Common myeloid progenitor, CD34-positive (primary cell): ENCODE results near the gene FAM149B1.

Experiments
- CTCF ChIA-PET: fragments of 350-600 bp; sonication (Branson Sonifier 250); formaldehyde crosslinking; loops from one replicate; lab custom pipeline; 2021; ENCODE audit warnings: antibody characterized with exemption; lab: Charles Lee
- POLR2A ChIA-PET: fragments of 350-600 bp; sonication (Branson Sonifier 250); formaldehyde crosslinking; loops from one replicate; lab custom pipeline; 2021; ENCODE audit warnings: antibody characterized with exemption; lab: Charles Lee
- DNase-seq, 3 donors: peaks; one replicate each; pipeline versions ENCODE4 v3.0.0 to v3.0.0-alpha.2; 2013
- H3K27ac ChIP-seq, 2 experiments: 1 replicate in 1 of 2; 2 replicates in 1 of 2; pipeline ENCODE4 v1.7.0; 2013; ENCODE audit warnings: inconsistent platforms in 2 of 2, low read length in 2 of 2, mild to moderate bottlenecking in 2 of 2, low read depth in 1 of 2, moderate library complexity in 1 of 2; ENCODE audit not compliant: severe bottlenecking in 2 of 2, insufficient read depth in 1 of 2, poor library complexity in 1 of 2
- H3K27me3 ChIP-seq, 5 experiments: replicated peaks in 2 of 5; 1 replicate in 3 of 5; 2 replicates in 2 of 5; pipeline versions ENCODE4 v1.6.1 to v1.7.0; 2013; ENCODE audit warnings: low read length in 4 of 5, mild to moderate bottlenecking in 2 of 5, moderate library complexity in 2 of 5, inconsistent platforms in 1 of 5; ENCODE audit not compliant: insufficient read depth in 5 of 5, control insufficient read depth in 4 of 5
- H3K36me3 ChIP-seq, 4 experiments: 1 replicate in 2 of 4; 2 replicates in 2 of 4; pipeline versions ENCODE4 v1.6.1 to v1.7.0; 2013; ENCODE audit warnings: low read length in 3 of 4, control low read depth in 1 of 4, mild to moderate bottlenecking in 1 of 4; ENCODE audit not compliant: control insufficient read depth in 4 of 4, insufficient read depth in 4 of 4
- H3K4me1 ChIP-seq, 4 experiments: 1 replicate in 3 of 4; 2 replicates in 1 of 4; pipeline versions ENCODE4 v1.6.1 to v1.7.1; 2013; ENCODE audit warnings: low read length in 3 of 4, mild to moderate bottlenecking in 3 of 4, control low read depth in 1 of 4, inconsistent platforms in 1 of 4, moderate library complexity in 1 of 4; ENCODE audit not compliant: control insufficient read depth in 4 of 4, insufficient read depth in 4 of 4; ENCODE audit errors: control extremely low read depth in 1 of 4
- H3K4me3 ChIP-seq, 7 experiments: 1 replicate in 4 of 7; 2 replicates in 3 of 7; pipeline versions ENCODE4 v1.5.1 to v1.7.0; 2013; ENCODE audit warnings: mild to moderate bottlenecking in 7 of 7, low read length in 6 of 7, moderate library complexity in 6 of 7, inconsistent platforms in 2 of 7, low read depth in 2 of 7, control low read depth in 1 of 7; ENCODE audit not compliant: insufficient read depth in 4 of 7, control insufficient read depth in 1 of 7; ENCODE audit errors: extremely low read depth in 1 of 7
- H3K9me3 ChIP-seq, 5 experiments: 1 replicate in 4 of 5; 2 replicates in 1 of 5; pipeline versions ENCODE4 v1.6.1 to v1.7.1; 2013; ENCODE audit warnings: low read length in 4 of 5, mild to moderate bottlenecking in 2 of 5, inconsistent platforms in 1 of 5, low read depth in 1 of 5, moderate library complexity in 1 of 5; ENCODE audit not compliant: control insufficient read depth in 4 of 5, insufficient read depth in 2 of 5; ENCODE audit errors: control extremely low read depth in 1 of 5
- WGBS: methylation state at CpG from one replicate; pipeline ENCODE4 v1.1.5; 2013; ENCODE audit not compliant: insufficient coverage; 5-methylcytosine and 5-hydroxymethylcytosine counted together

FAM149B1 gene

DNA sequence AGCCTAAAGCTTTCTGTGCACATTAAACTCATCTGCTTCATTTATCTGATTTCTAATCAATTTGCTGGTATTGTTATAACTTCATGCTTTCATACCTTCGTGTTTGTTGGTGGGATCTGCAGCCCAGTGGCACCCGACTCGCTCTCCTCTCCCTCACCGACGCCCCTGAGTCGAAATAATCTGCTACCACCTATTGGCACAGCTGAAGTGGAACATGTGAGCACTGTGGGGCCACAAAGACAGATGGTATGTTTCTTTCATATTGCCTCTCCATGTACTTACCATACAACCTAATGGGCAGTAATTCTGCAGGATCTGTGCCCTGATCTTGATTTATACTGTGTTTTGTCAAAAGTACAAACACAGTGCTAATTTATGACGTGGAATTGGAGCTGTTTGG, 66.8 kb downstream of the FAM149B1 start:
- Histone ChIP-seq H3K27me3 (no peaks in the 10 kb centered on the region), H3K4me1 (peaks cover 0 to 10% (median 5%) of the 10 kb centered on the region in 4 experiments), H3K27ac (no peak overlapping the region), H3K36me3 (peaks cover 15 to 73% (median 40%) of the 10 kb centered on the region in 4 experiments), H3K4me3 (no peak overlapping the region), H3K9me3 (no peaks in the 10 kb centered on the region)
- CTCF ChIA-PET = interaction anchor here (1.1 kb wide), 1 partner anchor 12 kb away, joined by 3 read pairs; the partner anchor contains the start of gene DNAJC9
- 100% methylated on average over 1 of the region's 7 CpGs for WGBS
- POLR2A ChIA-PET = no interaction called here
- DNase-seq = no peak

DNA sequence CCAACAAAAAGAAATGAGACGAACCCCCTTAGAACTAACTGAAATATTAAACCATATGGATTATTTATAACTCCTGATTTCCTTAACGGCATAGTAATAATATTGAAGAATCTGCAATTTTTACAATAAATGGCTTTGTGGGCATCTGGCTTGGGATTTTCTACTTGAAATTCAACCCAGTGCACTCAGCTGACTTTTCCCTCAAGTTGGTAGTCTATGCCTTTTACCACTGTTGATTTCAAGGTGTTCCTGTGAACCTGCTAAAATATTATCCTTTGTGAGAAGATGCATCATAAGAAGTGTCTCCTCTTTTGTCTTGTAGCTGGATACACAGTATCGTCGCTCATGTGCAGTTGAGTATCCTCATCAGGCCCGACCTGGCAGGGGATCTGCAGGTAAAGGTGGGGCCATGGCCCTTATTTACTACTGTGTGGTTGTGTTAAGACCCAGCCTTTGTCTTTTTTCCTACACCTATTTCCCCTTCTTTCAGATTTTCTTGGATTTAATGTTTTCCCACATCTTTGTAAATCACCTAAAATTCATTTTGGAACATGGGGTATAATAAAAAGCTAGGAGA, 71.2 kb downstream of the FAM149B1 start:
- 100% methylated on average over 2 of the region's 5 CpGs for WGBS
- ChIA-PET CTCF (interaction anchor here (1.0 kb wide), 1 partner anchor 25 kb away, joined by 3 read pairs; no protein-coding TSS in a partner anchor), POLR2A (interaction anchor here (0.6 kb wide), 1 partner anchor 13 kb away, joined by 4 read pairs; the partner anchor contains the start of gene MRPS16)
- Histone ChIP-seq H3K4me1 (peaks cover 6 to 11% (median 10%) of the 10 kb centered on the region in 4 experiments), H3K9me3 (no peaks in the 10 kb centered on the region), H3K4me3 (no peak overlapping the region), H3K27me3 (no peaks in the 10 kb centered on the region), H3K27ac (no peak overlapping the region), H3K36me3 (peaks cover 20 to 89% (median 42%) of the 10 kb centered on the region in 4 experiments)
- no peak for DNase-seq

GRCh38 chr10:73239908-73240307, 72.0 kb downstream of the FAM149B1 start:
- Histone ChIP-seq H3K4me1 (peaks cover 14 to 19% (median 16%) of the 10 kb centered on the region in 4 experiments), H3K9me3 (no peaks in the 10 kb centered on the region), H3K36me3 (peaks cover 17 to 90% (median 36%) of the 10 kb centered on the region in 4 experiments), H3K27ac (no peak overlapping the region), H3K27me3 (no peaks in the 10 kb centered on the region), H3K4me3 (no peak overlapping the region)
- DNase-seq = no peak
- 92% methylated on average over 2 of the region's 2 CpGs for WGBS
- ChIA-PET POLR2A (no interaction called here), CTCF (interaction anchor here (0.9 kb wide), 1 partner anchor 11 kb away, joined by 4 read pairs; no protein-coding TSS in a partner anchor)

GRCh38 chr10:73244866-73245477, 77.1 kb downstream of the FAM149B1 start:
- H3K27ac ChIP-seq = peak overlapping the region; percentile 37 to 88
- 16% methylated on average over 4 of the region's 8 CpGs for WGBS
- no peaks in the 10 kb centered on the region for H3K9me3 ChIP-seq
- peaks cover 6 to 65% (median 21%) of the 10 kb centered on the region in 4 experiments for H3K36me3 ChIP-seq
- ChIA-PET CTCF (interaction anchor here (1.5 kb wide), 1 partner anchor 9 kb away, joined by 5 read pairs; no protein-coding TSS in a partner anchor), POLR2A (interaction anchor here (0.6 to 0.7 kb wide), 3 partner anchors 54 to 188 kb away, joined by 3 to 4 read pairs (median 3); no protein-coding TSS in a partner anchor)
- DNase-seq = peak; percentile 65 to 91 (median 84)
- H3K4me1 ChIP-seq = peaks cover 28 to 46% (median 39%) of the 10 kb centered on the region in 4 experiments
- H3K4me3 ChIP-seq = peak overlapping the region in 5 of 7 experiments; percentile 39 to 97 (median 94)
- H3K27me3 ChIP-seq = no peaks in the 10 kb centered on the region

- POLR2A ChIA-PET = interaction anchor here (0.5 kb wide), 1 partner anchor 206 kb away, joined by 4 read pairs; no protein-coding TSS in a partner anchor
- no peaks in the 10 kb centered on the region for H3K9me3 ChIP-seq
- no peak for DNase-seq
These were observed 78.4 kb downstream of the FAM149B1 start for GRCh38 chr10:73246322-73246645.

DNA sequence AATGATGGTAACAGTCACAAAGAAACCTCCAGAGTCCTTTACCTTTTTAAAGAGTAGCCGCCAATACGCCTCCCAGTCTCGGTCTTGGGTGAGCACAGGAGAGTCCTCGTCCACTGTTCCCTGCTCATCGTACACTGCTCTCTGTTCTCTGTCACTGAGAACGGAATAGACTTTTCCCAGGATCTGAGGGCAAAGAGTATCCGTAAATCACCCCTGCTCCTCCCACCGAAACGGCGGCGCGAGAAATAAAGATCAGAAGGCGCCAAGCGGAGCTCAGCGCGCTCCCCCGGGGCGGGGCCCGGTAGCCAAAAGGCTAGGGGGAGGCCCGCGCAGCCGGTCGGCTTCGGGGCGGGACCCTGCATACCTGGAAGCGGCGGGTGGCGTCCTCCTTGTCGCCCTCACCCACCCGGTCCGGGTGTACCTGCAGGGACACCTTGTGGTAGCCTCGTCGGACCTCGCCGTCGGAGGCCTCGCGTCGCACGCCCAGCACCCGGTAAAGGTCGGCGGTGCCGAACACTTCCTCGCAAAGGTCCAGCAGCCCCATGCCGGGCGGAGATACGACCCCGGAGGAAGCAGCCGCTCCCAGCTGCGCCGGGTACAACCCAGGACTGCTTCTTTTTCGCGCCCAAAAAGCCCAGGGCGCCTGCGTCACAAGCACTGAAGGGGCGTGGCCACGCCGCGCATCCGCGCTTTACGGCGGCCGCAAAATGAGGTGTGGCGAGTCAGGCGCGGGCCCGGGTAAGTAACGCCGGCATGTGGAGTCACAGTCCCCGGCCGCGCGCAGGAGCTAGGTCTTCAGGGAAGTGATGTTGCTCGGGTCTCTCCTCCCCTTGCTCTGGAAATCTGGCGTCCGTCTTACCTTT, 79.0 kb downstream of the FAM149B1 start, which contains the start of gene DNAJC9:
Gene DNAJC9 (minus strand): TSS at position 610 of the 863 bp plus-strand sequence. CDS start 66 bp downstream, at position 544.
- CTCF ChIA-PET = interaction anchor here (1.2 to 2.2 kb wide), 2 partner anchors 12 to 14 kb away, joined by 3 to 7 read pairs; no protein-coding TSS in a partner anchor
- POLR2A ChIA-PET = interaction anchor here (0.5 to 0.6 kb wide), 2 partner anchors 207 to 559 kb away, joined by 3 to 4 read pairs; no protein-coding TSS in a partner anchor
- Histone ChIP-seq H3K4me1 (peaks cover 33 to 60% (median 46%) of the 10 kb centered on the region in 4 experiments), H3K4me3 (peak within 1 kb of the TSS; percentile 74 to 97 (median 91)), H3K9me3 (no peaks in the 10 kb centered on the region), H3K36me3 (peaks cover 0 to 55% (median 19%) of the 10 kb centered on the region in 4 experiments), H3K27ac (peak within 1 kb of the TSS; percentile 68 to 88), H3K27me3 (no peaks in the 10 kb centered on the region)
- WGBS = 0% methylated on average over 71 of the region's 78 CpGs
- peak; percentile 95 to 97 (median 97) for DNase-seq

More at GRCh38 chr10:73246322-73246645, 78.4 kb downstream of the FAM149B1 start:
- Histone ChIP-seq H3K36me3 (peaks cover 3 to 61% (median 21%) of the 10 kb centered on the region in 4 experiments), H3K4me3 (peak overlapping the region; percentile 74 to 97 (median 91)), H3K4me1 (peaks cover 31 to 55% (median 42%) of the 10 kb centered on the region in 4 experiments), H3K27me3 (no peaks in the 10 kb centered on the region), H3K27ac (peak overlapping the region; percentile 68 to 88)
- CTCF ChIA-PET = interaction anchor here (1.2 to 2.2 kb wide), 2 partner anchors 12 to 14 kb away, joined by 3 to 7 read pairs; no protein-coding TSS in a partner anchor
- 0% methylated on average over 1 of the region's 8 CpGs for WGBS
